AG04450 (cell line): Measurements from ENCODE around the gene CAPRIN1. TPM values are rescaled to one million over a fixed set of nuclear protein-coding genes. Genes with fewer than 3 reads are reported as not detected.

Source experiments
- CTCF ChIA-PET: fragments of 300-600, 350-600 bp; formaldehyde crosslinking; extraction: SDS; loops from one replicate; lab custom pipeline; 2022; ENCODE audit warnings: antibody characterized with exemption, inconsistent platforms; lab: Charles Lee
- POLR2A ChIA-PET: fragments of 350-600 bp; formaldehyde crosslinking; extraction: SDS; loops from one replicate; lab custom pipeline; 2021; ENCODE audit warnings: antibody characterized with exemption, inconsistent platforms; lab: Yijun Ruan, JAX
- DNase-seq: peaks from one replicate; pipeline ENCODE4 v3.0.0-alpha.2; 2011; ENCODE audit warnings: low read depth, low spot score
- H3K27ac ChIP-seq: one replicate; pipeline ENCODE4 v1.5.1; 2012; ENCODE audit warnings: low read depth, low read length, control low read depth
- H3K27me3 ChIP-seq: one replicate; pipeline ENCODE4 v1.6.0; 2012; ENCODE audit warnings: low read length; ENCODE audit not compliant: control insufficient read depth, insufficient read depth
- H3K4me3 ChIP-seq: 2 replicates; pipeline ENCODE4 v1.5.1; 2011; ENCODE audit warnings: mild to moderate bottlenecking, low read depth, low read length, control low read depth
- H3K9me3 ChIP-seq: 2 replicates; pipeline ENCODE4 v1.5.1; 2012; ENCODE audit warnings: low read length; ENCODE audit not compliant: control insufficient read depth, insufficient read depth
- polyA plus RNA-seq: library from polyadenylated mRNA; depleted of rRNA; stranded (reverse); fragments of >200 nt; gene quantifications from 2 replicates; pipeline ENCODE4 v1.2.3, GENCODE V29; 2011
- TF ChIP-seq, protein P1 (sequence below): IDR thresholded peaks from 2 replicates; pipeline ENCODE4 v1.5.1; 2011; ENCODE audit warnings: low read depth, low read length, control low read depth, inconsistent platforms

The CAPRIN1 gene
- polyA plus RNA-seq, 1 experiment = 251 TPM

- TF ChIP-seq, protein P1, sequence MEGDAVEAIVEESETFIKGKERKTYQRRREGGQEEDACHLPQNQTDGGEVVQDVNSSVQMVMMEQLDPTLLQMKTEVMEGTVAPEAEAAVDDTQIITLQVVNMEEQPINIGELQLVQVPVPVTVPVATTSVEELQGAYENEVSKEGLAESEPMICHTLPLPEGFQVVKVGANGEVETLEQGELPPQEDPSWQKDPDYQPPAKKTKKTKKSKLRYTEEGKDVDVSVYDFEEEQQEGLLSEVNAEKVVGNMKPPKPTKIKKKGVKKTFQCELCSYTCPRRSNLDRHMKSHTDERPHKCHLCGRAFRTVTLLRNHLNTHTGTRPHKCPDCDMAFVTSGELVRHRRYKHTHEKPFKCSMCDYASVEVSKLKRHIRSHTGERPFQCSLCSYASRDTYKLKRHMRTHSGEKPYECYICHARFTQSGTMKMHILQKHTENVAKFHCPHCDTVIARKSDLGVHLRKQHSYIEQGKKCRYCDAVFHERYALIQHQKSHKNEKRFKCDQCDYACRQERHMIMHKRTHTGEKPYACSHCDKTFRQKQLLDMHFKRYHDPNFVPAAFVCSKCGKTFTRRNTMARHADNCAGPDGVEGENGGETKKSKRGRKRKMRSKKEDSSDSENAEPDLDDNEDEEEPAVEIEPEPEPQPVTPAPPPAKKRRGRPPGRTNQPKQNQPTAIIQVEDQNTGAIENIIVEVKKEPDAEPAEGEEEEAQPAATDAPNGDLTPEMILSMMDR = no peak
- Histone ChIP-seq H3K27me3 (no peaks in the 10 kb centered on the region), H3K9me3 (peaks cover 3% of the 10 kb centered on the region; the same call in 1 of the 2 replicates), H3K4me3 (no peak overlapping the region; the same call in 1 of the 2 replicates), H3K27ac (no peak overlapping the region)
- CTCF ChIA-PET = no interaction called here
- DNase-seq = no peak
- POLR2A ChIA-PET = no interaction called here
These were observed 3.9 kb downstream of the CAPRIN1 start for GRCh38 chr11:34055218-34056000.

- TF ChIP-seq, protein P1 = no peak
- CTCF ChIA-PET = no interaction called here
- Histone ChIP-seq H3K4me3 (peak overlapping the region; percentile 1; the same call in 1 of the 2 replicates), H3K9me3 (peaks cover 3% of the 10 kb centered on the region; the same call in 1 of the 2 replicates), H3K27ac (no peak overlapping the region), H3K27me3 (no peaks in the 10 kb centered on the region)
- no peak for DNase-seq
- POLR2A ChIA-PET = no interaction called here
These were observed 5.1 kb downstream of the CAPRIN1 start for GRCh38 chr11:34056672-34057071.

GRCh38 chr11:34063061-34063795 lies 11.7 kb downstream of the CAPRIN1 start:
- no peak overlapping the region for H3K4me3 ChIP-seq
- H3K27ac ChIP-seq = no peak overlapping the region
- H3K9me3 ChIP-seq = no peaks in the 10 kb centered on the region
- H3K27me3 ChIP-seq = no peaks in the 10 kb centered on the region
- CTCF ChIA-PET = interaction anchor here (0.6 to 1.5 kb wide), 3 partner anchors 11 to 261 kb away, joined by 3 to 6 read pairs (median 6); no protein-coding TSS in a partner anchor
- DNase-seq = no peak
- TF ChIP-seq, protein P1 = no peak
- POLR2A ChIA-PET = interaction anchor here (0.7 to 1.5 kb wide), 2 partner anchors 12 to 80 kb away, joined by 4 read pairs; partner anchors contain the start of gene CAPRIN1

GRCh38 chr11:34064291-34064690 lies 12.8 kb downstream of the CAPRIN1 start:
- ChIA-PET POLR2A (no interaction called here), CTCF (interaction anchor here (1.4 to 1.5 kb wide), 2 partner anchors 10 to 76 kb away, joined by 6 read pairs; no protein-coding TSS in a partner anchor)
- Histone ChIP-seq H3K27ac (no peak overlapping the region), H3K27me3 (no peaks in the 10 kb centered on the region), H3K4me3 (no peak overlapping the region), H3K9me3 (no peaks in the 10 kb centered on the region)
- no peak for DNase-seq
- TF ChIP-seq, protein P1 = no peak
